A673 (cell line): ENCODE measurements around the gene CD96. TPM values are rescaled to one million over a fixed set of nuclear protein-coding genes. Genes with fewer than 3 reads are reported as not detected.
A peak's percentile ranks its signal among the peaks of the same experiment; 100 is the strongest.

Experiments used
- BruUV-seq: library from RNA; stranded (reverse); fragments of 400-500 nt; replicated peaks from 2 replicates; lab custom pipeline; 2021; lab: Mats Ljungman, UMichigan
- CTCF ChIA-PET: fragments of 300-600 bp; sonication (Branson Sonifier 250); formaldehyde crosslinking; loops from one replicate; lab custom pipeline; 2022; ENCODE audit warnings: antibody characterized with exemption; lab: Charles Lee
- POLR2A ChIA-PET: fragments of 300-600 bp; sonication (Branson Sonifier 250); formaldehyde crosslinking; loops from one replicate; lab custom pipeline; 2022; ENCODE audit warnings: antibody characterized with exemption; ENCODE audit not compliant: low non-redundant PET; lab: Charles Lee
- DNase-seq: peaks from one replicate; pipeline ENCODE4 v3.0.0-alpha.2; 2015; ENCODE audit warnings: low spot score
- H3K27ac ChIP-seq: fragments of 200-600 bp; sonication (generic); 2 replicates; pipeline ENCODE4 v1.5.1; 2016; ENCODE audit warnings: mixed run types, low read depth, mild to moderate bottlenecking, mixed read lengths, antibody characterized with exemption, low read length; ENCODE audit not compliant: poor library complexity, severe bottlenecking
- H3K27me3 ChIP-seq: fragments of 200-600 bp; sonication (generic); replicated peaks from 2 replicates; pipeline ENCODE4 v1.6.1; 2017; ENCODE audit warnings: mixed run types, low read depth, mild to moderate bottlenecking, mixed read lengths, antibody characterized with exemption, low read length; ENCODE audit not compliant: insufficient read depth, poor library complexity
- H3K36me3 ChIP-seq: fragments of 200-600 bp; sonication (generic); 2 replicates; pipeline ENCODE4 v1.6.1; 2016; ENCODE audit warnings: mixed run types, mild to moderate bottlenecking, mixed read lengths, antibody characterized with exemption, low read length; ENCODE audit not compliant: insufficient read depth, poor library complexity, severe bottlenecking
- H3K4me1 ChIP-seq: fragments of 200-600 bp; sonication (generic); 2 replicates; pipeline ENCODE4 v1.6.1; 2017; ENCODE audit warnings: mixed run types, mild to moderate bottlenecking, mixed read lengths, antibody characterized with exemption, low read length; ENCODE audit not compliant: insufficient read depth, poor library complexity, severe bottlenecking
- H3K4me3 ChIP-seq: fragments of 200-600 bp; sonication (generic); 2 replicates; pipeline ENCODE4 v1.5.1; 2016; ENCODE audit warnings: low read depth, mixed run types, mild to moderate bottlenecking, mixed read lengths, low read length; ENCODE audit not compliant: poor library complexity, severe bottlenecking
- H3K9me3 ChIP-seq: fragments of 200-600 bp; sonication (generic); 2 replicates; pipeline ENCODE4 v1.6.1; 2016; ENCODE audit warnings: mixed run types, low read depth, mild to moderate bottlenecking, mixed read lengths, antibody characterized with exemption, low read length; ENCODE audit not compliant: poor library complexity, severe bottlenecking
- EZH2 ChIP-seq: fragments of 200-600 bp; sonication (generic); IDR thresholded peaks from 2 replicates; pipeline ENCODE4 v1.6.1; 2017; ENCODE audit warnings: borderline replicate concordance, low read depth, mild to moderate bottlenecking, mixed read lengths, antibody characterized with exemption, low read length; ENCODE audit not compliant: poor library complexity, severe bottlenecking
- intact Hi-C: fragments of 100-400 bp; cut with micrococcal nuclease; formaldehyde crosslinking; loops from one replicate; pipeline ENCODE4 v1.10.0; 2022; ENCODE audit not compliant: unreplicated experiment
- total RNA-seq: library from RNA; stranded (reverse); gene quantifications from 2 replicates; pipeline ENCODE4 v1.2.3, GENCODE V29; 2021
- TF ChIP-seq, protein P1 (sequence below): fragments of 300-800, 200-600 bp; sonication (generic); conservative IDR thresholded peaks from 2 replicates; pipeline ENCODE4 v1.5.1; 2017; ENCODE audit warnings: low read depth, mild to moderate bottlenecking, antibody characterized with exemption, low read length, moderate library complexity, mixed read lengths

Gene CD96
- total RNA-seq, 1 experiment from 2014 or later: not detected

DNA sequence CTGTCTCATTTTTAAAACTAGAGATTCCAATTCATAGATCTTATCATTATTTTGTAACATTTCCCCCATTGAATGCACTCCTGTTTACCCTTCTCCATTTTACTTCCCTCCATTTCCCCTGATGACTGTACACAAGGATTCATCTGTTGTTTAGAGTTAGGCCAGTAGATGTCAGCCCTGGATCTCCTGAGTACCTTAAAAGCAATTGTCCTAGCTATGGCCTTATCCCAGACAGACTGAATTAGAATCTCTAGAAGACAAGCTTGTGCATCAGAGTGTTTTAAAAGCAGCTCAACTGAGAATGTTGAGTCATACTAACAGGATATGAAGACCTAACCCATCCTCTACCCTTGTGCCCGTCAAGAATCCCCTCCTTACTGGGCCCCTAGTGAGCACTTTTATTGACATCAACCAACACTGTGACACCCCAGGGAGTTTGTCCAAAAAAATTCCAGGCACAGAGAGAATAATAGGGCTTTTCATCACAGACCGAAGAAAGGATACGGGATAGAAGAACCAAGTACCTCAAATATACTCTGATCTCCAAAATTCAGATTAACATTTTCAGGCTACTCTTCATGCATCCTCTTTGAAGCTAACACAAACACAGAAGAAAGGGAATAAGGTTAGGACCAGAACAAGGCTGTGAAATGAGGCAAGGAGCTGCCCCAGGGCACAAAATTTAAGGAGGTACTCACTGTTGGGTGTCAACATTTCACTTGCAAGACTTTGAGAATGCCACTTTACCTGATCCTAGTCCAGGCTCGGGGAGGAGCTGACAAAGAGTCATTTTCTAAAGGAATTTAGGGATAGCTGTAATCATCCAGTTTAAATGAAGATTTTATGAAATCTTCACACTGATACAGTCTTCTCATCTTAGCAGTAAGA lies 36.0 kb downstream of the CD96 start:
- no peaks in the 10 kb centered on the region for H3K27me3 ChIP-seq
- ChIA-PET POLR2A (no interaction called here), CTCF (interaction anchor here (1.1 to 1.5 kb wide), 2 partner anchors 113 to 138 kb away, joined by 4 to 9 read pairs; no protein-coding TSS in a partner anchor)
- no peak overlapping the region for H3K4me3 ChIP-seq
- no peaks in the 10 kb centered on the region for H3K9me3 ChIP-seq
- TF ChIP-seq, protein P1, sequence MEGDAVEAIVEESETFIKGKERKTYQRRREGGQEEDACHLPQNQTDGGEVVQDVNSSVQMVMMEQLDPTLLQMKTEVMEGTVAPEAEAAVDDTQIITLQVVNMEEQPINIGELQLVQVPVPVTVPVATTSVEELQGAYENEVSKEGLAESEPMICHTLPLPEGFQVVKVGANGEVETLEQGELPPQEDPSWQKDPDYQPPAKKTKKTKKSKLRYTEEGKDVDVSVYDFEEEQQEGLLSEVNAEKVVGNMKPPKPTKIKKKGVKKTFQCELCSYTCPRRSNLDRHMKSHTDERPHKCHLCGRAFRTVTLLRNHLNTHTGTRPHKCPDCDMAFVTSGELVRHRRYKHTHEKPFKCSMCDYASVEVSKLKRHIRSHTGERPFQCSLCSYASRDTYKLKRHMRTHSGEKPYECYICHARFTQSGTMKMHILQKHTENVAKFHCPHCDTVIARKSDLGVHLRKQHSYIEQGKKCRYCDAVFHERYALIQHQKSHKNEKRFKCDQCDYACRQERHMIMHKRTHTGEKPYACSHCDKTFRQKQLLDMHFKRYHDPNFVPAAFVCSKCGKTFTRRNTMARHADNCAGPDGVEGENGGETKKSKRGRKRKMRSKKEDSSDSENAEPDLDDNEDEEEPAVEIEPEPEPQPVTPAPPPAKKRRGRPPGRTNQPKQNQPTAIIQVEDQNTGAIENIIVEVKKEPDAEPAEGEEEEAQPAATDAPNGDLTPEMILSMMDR: peak; percentile 42; the same call in 1 of the 2 replicates
- no peak for TF ChIP-seq EZH2
- intact Hi-C loops: no loop called here
- H3K4me1 ChIP-seq: no peaks in the 10 kb centered on the region
- no peak overlapping the region for H3K27ac ChIP-seq
- no peaks in the 10 kb centered on the region for H3K36me3 ChIP-seq
- DNase-seq: peak; percentile 47
- BruUV-seq: no TSS peak

DNA sequence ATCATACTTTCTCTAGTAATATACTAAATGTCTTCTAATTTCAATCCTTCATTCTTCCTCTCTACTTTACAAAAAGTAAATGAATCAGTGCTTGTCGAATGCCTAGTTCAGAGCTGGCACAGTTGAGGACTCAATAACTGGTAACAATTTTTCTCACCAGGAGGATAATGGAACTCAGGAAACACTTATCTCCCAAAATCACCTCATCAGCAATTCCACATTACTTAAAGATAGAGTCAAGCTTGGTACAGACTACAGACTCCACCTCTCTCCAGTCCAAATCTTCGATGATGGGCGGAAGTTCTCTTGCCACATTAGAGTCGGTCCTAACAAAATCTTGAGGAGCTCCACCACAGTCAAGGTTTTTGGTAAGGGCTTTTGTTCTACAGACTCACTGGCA lies 36.9 kb downstream of the CD96 start:
- Histone ChIP-seq H3K9me3 (no peaks in the 10 kb centered on the region), H3K27ac (no peak overlapping the region), H3K36me3 (no peaks in the 10 kb centered on the region), H3K4me3 (no peak overlapping the region), H3K4me1 (no peaks in the 10 kb centered on the region), H3K27me3 (no peaks in the 10 kb centered on the region)
- no TSS peak for BruUV-seq
- intact Hi-C loops: no loop called here
- DNase-seq: no peak
- POLR2A ChIA-PET: no interaction called here
- TF ChIP-seq EZH2: no peak
- TF ChIP-seq, protein P1: no peak
- CTCF ChIA-PET: interaction anchor here (1.5 kb wide), 1 partner anchor 137 kb away, joined by 4 read pairs; no protein-coding TSS in a partner anchor

DNA sequence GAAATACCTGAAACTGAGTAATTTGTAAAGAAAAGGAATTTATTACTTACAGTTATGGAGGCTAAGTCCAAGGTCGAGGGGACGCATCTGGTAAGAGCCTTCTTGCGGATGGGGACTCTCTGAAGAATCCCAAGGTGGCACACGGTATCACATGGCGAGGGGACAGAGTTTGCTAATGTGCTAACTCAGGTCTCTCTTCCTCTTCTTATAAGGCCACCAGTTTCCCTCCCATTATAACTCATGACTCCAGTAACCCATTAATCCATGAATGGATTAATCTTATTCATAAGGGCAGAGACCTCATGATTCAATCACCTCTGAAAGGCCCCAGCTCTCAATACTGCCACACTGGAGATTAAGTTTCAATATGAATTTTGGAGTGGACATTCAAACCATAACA lies 37.5 kb downstream of the CD96 start:
- CTCF ChIA-PET: no interaction called here
- intact Hi-C loops: no loop called here
- BruUV-seq: no TSS peak

More for the DNA sequence above, 37.5 kb downstream of the CD96 start:
- Histone ChIP-seq H3K4me3 (no peak overlapping the region), H3K27ac (no peak overlapping the region), H3K4me1 (no peaks in the 10 kb centered on the region), H3K27me3 (no peaks in the 10 kb centered on the region), H3K9me3 (no peaks in the 10 kb centered on the region), H3K36me3 (no peaks in the 10 kb centered on the region)
- no peak for DNase-seq
- TF ChIP-seq, protein P1: no peak
- POLR2A ChIA-PET: no interaction called here
